ENCODE measurements around the gene CADPS2. TPM values are rescaled to one million over a fixed set of nuclear protein-coding genes. Genes with fewer than 3 reads are reported as not detected.

CADPS2 gene
- total and polyA plus RNA-seq, 2 of the 4 experiments (the other 2 are of a cell fraction): 0.10 to 0.54 TPM

- dilution Hi-C loops (cut with HindIII; ENCODE audit: low sequenced_read_pairs, unreplicated experiment): no loop called here
- H3K4me3 ChIP-seq (ENCODE audit: insufficient read depth, low read depth, low read length): no peak overlapping the region
- H3K23ac ChIP-seq (ENCODE audit: low read depth, low read length): no peak overlapping the region
- no peaks in the 10 kb centered on the region for H3K36me3 ChIP-seq (ENCODE audit: control insufficient read depth, insufficient read depth, low read length)
- H2BK120ac ChIP-seq (ENCODE audit: low read depth, low read length): no peak overlapping the region
- no peak overlapping the region for H2AK5ac ChIP-seq (ENCODE audit: low read depth, low read length)
- H3K4me1 ChIP-seq (ENCODE audit: control insufficient read depth, insufficient read depth, low read length): no peaks in the 10 kb centered on the region
- H2BK15ac ChIP-seq (ENCODE audit: low read depth, low read length): no peak overlapping the region
- no peak overlapping the region for H3K4ac ChIP-seq (ENCODE audit: low read depth, low read length)
- in situ Hi-C loops (cut with MboI; ENCODE audit: low sequenced_read_pairs): no loop called here
- no peak overlapping the region for H2BK5ac ChIP-seq (ENCODE audit: low read depth, low read length, poor library complexity, severe bottlenecking)
- no peak overlapping the region for H3K18ac ChIP-seq (ENCODE audit: low read depth, low read length)
- intact Hi-C loops (cut with micrococcal nuclease): no loop called here
- no peak overlapping the region for H3K27ac ChIP-seq (ENCODE audit: insufficient read depth, low read length)
- DNase-seq (no peak), ATAC-seq (ENCODE audit: low read depth) (no peak)
- H3K9ac ChIP-seq (ENCODE audit: low read depth, low read length): no peak overlapping the region
- no peak overlapping the region for H2AK9ac ChIP-seq (replicated peaks; ENCODE audit: low read depth, low read length, poor library complexity)
- ChIA-PET POLR2A (ENCODE audit: unreplicated experiment) (no interaction called here), CTCF (interaction anchor here (0.8 kb wide), 1 partner anchor 28 kb away, joined by 3 read pairs; no protein-coding TSS in a partner anchor)
- TF ChIP-seq SMC3 (IDR thresholded peaks at IDR 0.05; ENCODE audit: low read depth, low read length): no peak
- TF ChIP-seq MXI1 (IDR thresholded peaks at IDR 0.05; ENCODE audit: borderline replicate concordance, low read depth, low read length): no peak
- no peak for TF ChIP-seq ELK1 (IDR thresholded peaks at IDR 0.05; ENCODE audit: borderline replicate concordance, low read depth, low read length)
- TF ChIP-seq RCOR1 (IDR thresholded peaks at IDR 0.05; ENCODE audit: insufficient replicate concordance, low read length): no peak
- TF ChIP-seq RFX5 (IDR thresholded peaks at IDR 0.05; ENCODE audit: low read depth, low read length): no peak
- TF ChIP-seq MAFK (IDR thresholded peaks at IDR 0.05; ENCODE audit: low read depth, low read length): no peak
- TF ChIP-seq FOS (IDR thresholded peaks at IDR 0.05; ENCODE audit: low read depth, low read length): no peak
- TF ChIP-seq CHD1 (IDR thresholded peaks at IDR 0.05; ENCODE audit: low read depth, low read length): no peak
- TF ChIP-seq MAZ (IDR thresholded peaks at IDR 0.05; ENCODE audit: borderline replicate concordance, low read depth, low read length): no peak
- no peak for TF ChIP-seq POLR2A (IDR thresholded peaks at IDR 0.05; ENCODE audit: low read depth, low read length)
- no peak for TF ChIP-seq CEBPB (IDR thresholded peaks at IDR 0.05; ENCODE audit: low read depth, low read length)
- no peak for TF ChIP-seq CTCF (conservative IDR thresholded peaks at IDR 0.05; ENCODE audit: low read depth, low read length)
- no peak overlapping the region for H2BK20ac ChIP-seq (ENCODE audit: low read depth, low read length)
- H2AFZ ChIP-seq (replicated peaks; ENCODE audit: low read length, poor library complexity): peak overlapping the region; percentile 51
- no peaks in the 10 kb centered on the region for H3K9me1 ChIP-seq (ENCODE audit: insufficient read depth, low read length)
- H4K20me1 ChIP-seq (ENCODE audit: insufficient read depth, low read length): no peaks in the 10 kb centered on the region
- no peak overlapping the region for H4K8ac ChIP-seq (ENCODE audit: low read depth in 2 of 2, low read length in 2 of 2)
- H3K27me3 ChIP-seq (ENCODE audit: control insufficient read depth, insufficient read depth, low read length): peaks cover 46% of the 10 kb centered on the region
- BruUV-seq (replicated peaks): no TSS peak
- H3K79me1 ChIP-seq (ENCODE audit: low read depth in 1 of 2, low read length in 2 of 2): no peaks in the 10 kb centered on the region
- no peak overlapping the region for H3K14ac ChIP-seq (replicated peaks; ENCODE audit: low read depth, low read length)
- no peak overlapping the region for H3K56ac ChIP-seq (ENCODE audit: extremely low read depth, insufficient read depth, low read length)
- H4K91ac ChIP-seq (ENCODE audit: insufficient read depth, low read depth, low read length): no peak overlapping the region
- no peak overlapping the region for H4K5ac ChIP-seq (ENCODE audit: low read depth, low read length)
- WGBS, 2 experiments (ENCODE audit: extremely low coverage in 2 of 2, insufficient read length in 1 of 2): 5% methylated on average over 19 of the region's 32 CpGs; no CpG with 5 or more reads in 1 of the 2 experiments
- no peak overlapping the region for H3K4me2 ChIP-seq (ENCODE audit: low read depth, low read length)
- peaks cover 8% of the 10 kb centered on the region for H3K9me3 ChIP-seq (ENCODE audit: control insufficient read depth, insufficient read depth, low read length)
Observed at GRCh38 chr7:122299624-122300210, 586.5 kb downstream of the CADPS2 start.
